Sigmoid colon (tissue), 7 donors: Measurements from ENCODE around the gene FSTL4. TPM values are rescaled to one million over a fixed set of nuclear protein-coding genes. Genes with fewer than 3 reads are reported as not detected.

ENCODE experiments used
- DNase-seq: peaks from one replicate; pipeline ENCODE4 v3.0.0-alpha.2; 2019
- H3K27ac ChIP-seq, 4 donors: fragments of 200-600 bp; sonication (generic); one replicate each; pipeline ENCODE4 v1.5.1; 2016 to 2019; ENCODE audit warnings: mild to moderate bottlenecking in 1 of 4
- H3K27me3 ChIP-seq, 3 donors: fragments of 200-600 bp; sonication (generic); one replicate each; pipeline ENCODE4 v1.5.1; 2019; ENCODE audit warnings: mild to moderate bottlenecking in 1 of 3
- H3K36me3 ChIP-seq, 4 donors: fragments of 200-600 bp; sonication (generic); one replicate each; pipeline ENCODE4 v1.5.1; 2016 to 2019
- H3K4me1 ChIP-seq, 4 donors: fragments of 200-600 bp; sonication (generic); one replicate each; pipeline ENCODE4 v1.5.1; 2017 to 2019
- H3K4me3 ChIP-seq, 4 donors: fragments of 200-600 bp; sonication (generic); one replicate each; pipeline ENCODE4 v1.5.1; 2017 to 2019; ENCODE audit warnings: mild to moderate bottlenecking in 2 of 4, moderate library complexity in 1 of 4
- H3K9me3 ChIP-seq, 4 donors: fragments of 200-600 bp in 3 of 4; sonication (generic) in 3 of 4; one replicate each; pipeline versions ENCODE4 v1.5.1 to v1.6.1; 2013 to 2019
- EP300 ChIP-seq, 4 donors: sonication (generic); formaldehyde crosslinking; IDR thresholded peaks; one replicate each; pipeline ENCODE4 v1.6.1; 2017; ENCODE audit warnings: antibody characterized with exemption in 4 of 4
- POLR2A ChIP-seq, 2 donors: fragments of 450-650 bp; IDR thresholded peaks; one replicate each; pipeline ENCODE4 v1.6.1; 2016; ENCODE audit warnings: antibody characterized with exemption in 2 of 2, mild to moderate bottlenecking in 2 of 2, moderate library complexity in 2 of 2
- POLR2AphosphoS5 ChIP-seq, 4 donors: sonication (generic); formaldehyde crosslinking; IDR thresholded peaks; one replicate each; pipeline ENCODE4 v1.6.1; 2017; ENCODE audit warnings: antibody characterized with exemption in 4 of 4
- WGBS, 2 donors: extraction: QIAGEN DNeasy Blood & Tissue Kit; methylation state at CpG; one replicate each; pipeline ENCODE4 v1.1.7; 2013; 5-methylcytosine and 5-hydroxymethylcytosine counted together
- intact Hi-C: fragments of 100-400 bp; cut with DNase I; formaldehyde crosslinking; loops from one replicate; pipeline ENCODE4 v1.15.1; 2023
- polyA plus RNA-seq, 3 donors: library from polyadenylated mRNA; stranded (reverse); fragments of 200-250 nt; gene quantifications; one replicate each; pipeline ENCODE4 v1.2.3, GENCODE V29; 2013
- total RNA-seq, 4 donors: library from RNA; depleted of rRNA; stranded (reverse); fragments of >200 nt; gene quantifications; one replicate each; pipeline ENCODE4 v1.1.0, GENCODE V29; 2016
- TF ChIP-seq, protein P1 (sequence below), 4 experiments: fragments of 450-650 bp in 3 of 4; fragments of 200-600 bp in 1 of 4; IDR thresholded peaks; one replicate each; pipeline ENCODE4 v1.5.1; 2016 to 2019; ENCODE audit warnings: antibody characterized with exemption in 4 of 4, mild to moderate bottlenecking in 3 of 4, moderate library complexity in 2 of 4
- donor health status: healthy with polysubstance abuse.
- donor health status: Bipolar disorder and iron deficiency.
- donor health status: healthy.

The FSTL4 gene
- total and polyA plus RNA-seq, 7 donors, result 0.23 to 0.45 (median 0.28) TPM; not detected in 4

DNA sequence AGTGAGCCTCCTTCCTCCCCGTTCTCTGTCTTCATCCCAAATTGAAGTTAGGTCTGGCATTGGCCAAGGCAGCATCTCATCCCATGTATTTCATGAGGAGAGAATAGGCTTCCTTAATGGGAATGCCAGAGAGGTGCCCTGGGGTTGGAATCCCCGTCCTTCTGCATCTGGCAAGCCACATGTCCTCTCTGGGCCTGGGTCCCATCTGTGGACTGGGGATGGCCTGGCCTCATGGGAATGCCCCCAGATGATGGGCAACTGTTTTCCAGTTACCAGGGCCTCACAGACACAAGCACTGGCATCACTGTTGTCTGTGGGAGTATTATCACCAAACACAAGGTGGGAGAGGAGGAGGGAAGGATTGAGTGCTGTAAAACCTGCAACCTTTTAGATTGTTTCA lies 153.9 kb downstream of the FSTL4 start:
- Histone ChIP-seq H3K9me3 (no peaks in the 10 kb centered on the region), H3K27ac (no peak overlapping the region), H3K27me3 (no peaks in the 10 kb centered on the region), H3K36me3 (no peaks in the 10 kb centered on the region), H3K4me3 (no peak overlapping the region), H3K4me1 (no peaks in the 10 kb centered on the region)
- 92 to 94% methylated on average over 2 of the region's 2 CpGs for WGBS, 2 donors
- DNase-seq, result no peak
- intact Hi-C loops, result no loop called here
- TF ChIP-seq, protein P1, sequence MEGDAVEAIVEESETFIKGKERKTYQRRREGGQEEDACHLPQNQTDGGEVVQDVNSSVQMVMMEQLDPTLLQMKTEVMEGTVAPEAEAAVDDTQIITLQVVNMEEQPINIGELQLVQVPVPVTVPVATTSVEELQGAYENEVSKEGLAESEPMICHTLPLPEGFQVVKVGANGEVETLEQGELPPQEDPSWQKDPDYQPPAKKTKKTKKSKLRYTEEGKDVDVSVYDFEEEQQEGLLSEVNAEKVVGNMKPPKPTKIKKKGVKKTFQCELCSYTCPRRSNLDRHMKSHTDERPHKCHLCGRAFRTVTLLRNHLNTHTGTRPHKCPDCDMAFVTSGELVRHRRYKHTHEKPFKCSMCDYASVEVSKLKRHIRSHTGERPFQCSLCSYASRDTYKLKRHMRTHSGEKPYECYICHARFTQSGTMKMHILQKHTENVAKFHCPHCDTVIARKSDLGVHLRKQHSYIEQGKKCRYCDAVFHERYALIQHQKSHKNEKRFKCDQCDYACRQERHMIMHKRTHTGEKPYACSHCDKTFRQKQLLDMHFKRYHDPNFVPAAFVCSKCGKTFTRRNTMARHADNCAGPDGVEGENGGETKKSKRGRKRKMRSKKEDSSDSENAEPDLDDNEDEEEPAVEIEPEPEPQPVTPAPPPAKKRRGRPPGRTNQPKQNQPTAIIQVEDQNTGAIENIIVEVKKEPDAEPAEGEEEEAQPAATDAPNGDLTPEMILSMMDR (IDR thresholded peaks at IDR 0.05), result no peak

DNA sequence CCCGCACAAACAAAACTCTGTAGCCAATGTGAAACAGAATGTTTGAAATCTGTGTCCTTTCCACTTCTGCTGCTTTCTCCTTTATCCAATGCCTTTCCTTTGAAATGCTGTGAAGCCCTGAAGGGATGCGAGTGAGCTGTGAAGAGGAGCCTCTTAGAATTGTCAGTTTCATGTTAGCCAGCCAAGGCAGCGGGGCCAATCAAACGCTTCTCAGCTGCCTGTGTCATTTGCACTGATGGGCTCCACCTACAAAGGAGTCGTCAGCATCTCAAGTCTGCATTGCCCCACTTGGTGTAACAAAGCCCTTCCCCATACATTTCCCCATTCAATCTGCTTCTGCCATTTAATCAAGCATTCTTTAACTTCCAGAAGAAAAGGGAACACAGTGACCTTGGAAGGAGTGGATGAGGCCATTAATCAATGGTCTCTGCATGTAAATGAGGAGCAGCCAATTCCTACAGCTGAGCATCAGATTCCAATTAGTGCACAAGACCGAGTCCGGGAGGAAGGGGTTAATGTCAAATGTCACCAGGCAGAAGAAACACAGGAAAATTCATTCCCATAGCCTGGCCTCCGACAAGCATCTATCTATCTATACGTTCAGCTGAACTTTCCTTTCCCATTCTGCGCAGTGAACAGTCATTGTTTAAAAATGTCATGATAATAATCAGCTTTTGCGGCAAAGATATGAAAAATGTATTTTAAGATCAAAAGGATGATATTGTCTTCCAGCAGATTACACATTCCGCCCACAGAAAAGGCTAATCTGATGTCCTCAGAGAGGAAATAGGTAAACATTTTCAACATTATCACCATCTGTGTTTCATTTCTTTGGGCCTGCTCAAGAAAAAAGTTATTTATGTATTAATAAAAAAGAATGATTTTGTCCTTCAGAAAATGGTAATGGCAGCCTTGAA lies 154.6 kb downstream of the FSTL4 start:
- H3K4me3 ChIP-seq, result no peak overlapping the region
- WGBS, 2 donors, result 88 to 90% methylated on average over 12 of the region's 12 CpGs
- no peaks in the 10 kb centered on the region for H3K4me1 ChIP-seq
- TF ChIP-seq, protein P1 (IDR thresholded peaks at IDR 0.05), result no peak
- TF ChIP-seq EP300 (IDR thresholded peaks at IDR 0.05) (no peak), POLR2AphosphoS5 (IDR thresholded peaks at IDR 0.05) (no peak), POLR2A (IDR thresholded peaks at IDR 0.05) (no peak)
- no peaks in the 10 kb centered on the region for H3K27me3 ChIP-seq
- H3K36me3 ChIP-seq, result no peaks in the 10 kb centered on the region
- H3K27ac ChIP-seq, result no peak overlapping the region
- no peaks in the 10 kb centered on the region for H3K9me3 ChIP-seq
- intact Hi-C loops, result no loop called here
- DNase-seq, result no peak

DNA sequence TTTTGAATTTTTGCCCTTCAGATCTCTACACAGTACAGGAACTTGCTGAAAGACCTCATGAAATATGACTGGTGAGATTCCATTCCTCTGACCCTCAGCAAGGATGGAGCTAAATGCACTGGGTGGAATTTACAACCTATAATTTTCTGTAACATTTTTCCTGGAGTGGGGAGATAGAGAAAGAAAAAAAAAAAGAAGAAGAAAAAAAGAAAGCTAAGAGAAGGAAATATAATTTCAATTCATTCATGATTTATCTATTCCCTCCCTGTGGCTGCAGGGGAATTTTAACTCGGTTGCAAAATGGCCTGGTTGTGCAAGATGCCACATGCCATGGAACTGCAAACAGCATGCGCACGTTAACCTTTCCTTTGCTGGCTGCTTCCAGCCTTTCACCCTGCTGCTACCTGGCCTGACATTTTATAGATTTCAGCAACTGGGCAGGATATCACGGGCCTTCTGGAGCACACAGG lies 155.4 kb downstream of the FSTL4 start:
- H3K27ac ChIP-seq, result no peak overlapping the region
- H3K36me3 ChIP-seq, result no peaks in the 10 kb centered on the region
- no peaks in the 10 kb centered on the region for H3K27me3 ChIP-seq
- TF ChIP-seq POLR2A (IDR thresholded peaks at IDR 0.05) (no peak), POLR2AphosphoS5 (IDR thresholded peaks at IDR 0.05) (no peak), EP300 (IDR thresholded peaks at IDR 0.05) (no peak)
- TF ChIP-seq, protein P1 (IDR thresholded peaks at IDR 0.05), result no peak
- no peak overlapping the region for H3K4me3 ChIP-seq
- no peaks in the 10 kb centered on the region for H3K4me1 ChIP-seq
- H3K9me3 ChIP-seq, result no peaks in the 10 kb centered on the region
- WGBS, 2 donors, result 71 to 75% methylated on average over 4 of the region's 4 CpGs
- intact Hi-C loops, result no loop called here
- no peak for DNase-seq

DNA sequence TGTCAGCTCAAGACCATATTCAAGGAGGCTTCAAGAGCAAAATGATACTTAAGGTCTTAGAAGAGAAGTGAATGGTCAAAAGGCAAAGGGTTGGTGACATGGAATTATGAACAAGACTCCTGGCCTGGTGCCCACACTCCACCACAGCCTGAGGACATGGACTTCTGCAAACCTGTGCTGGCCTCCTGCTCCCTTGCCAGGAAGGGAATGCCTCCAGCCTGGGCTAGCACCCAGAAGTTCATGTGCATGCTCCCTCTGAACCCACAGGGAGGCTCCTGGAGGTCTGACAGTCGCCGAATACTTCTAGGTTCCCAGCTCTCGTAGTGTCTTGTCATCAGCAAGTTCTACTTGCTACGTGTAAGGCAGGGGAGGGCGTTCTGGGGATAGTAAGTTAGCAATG lies 156.7 kb downstream of the FSTL4 start:
- Histone ChIP-seq H3K36me3 (no peaks in the 10 kb centered on the region), H3K27me3 (no peaks in the 10 kb centered on the region), H3K4me3 (no peak overlapping the region), H3K9me3 (no peaks in the 10 kb centered on the region), H3K27ac (no peak overlapping the region), H3K4me1 (no peaks in the 10 kb centered on the region)
- TF ChIP-seq, protein P1 (IDR thresholded peaks at IDR 0.05), result no peak
- no peak for TF ChIP-seq POLR2AphosphoS5 (IDR thresholded peaks at IDR 0.05)
- WGBS, 2 donors, result 93% methylated on average over 5 of the region's 5 CpGs
- no peak for DNase-seq
- intact Hi-C loops, result no loop called here
